Measurements from ENCODE around the gene BRI3. TPM values are rescaled to one million over a fixed set of nuclear protein-coding genes. Genes with fewer than 3 reads are reported as not detected.
A peak's percentile ranks its signal among the peaks of the same experiment; 100 is the strongest.

Gene BRI3
- total and polyA plus RNA-seq, 9 of the 15 experiments (the other 6 are each of a cell fraction or from before 2014, with no cell fraction given): 4.3 to 57.4 (median 18.6) TPM

DNA sequence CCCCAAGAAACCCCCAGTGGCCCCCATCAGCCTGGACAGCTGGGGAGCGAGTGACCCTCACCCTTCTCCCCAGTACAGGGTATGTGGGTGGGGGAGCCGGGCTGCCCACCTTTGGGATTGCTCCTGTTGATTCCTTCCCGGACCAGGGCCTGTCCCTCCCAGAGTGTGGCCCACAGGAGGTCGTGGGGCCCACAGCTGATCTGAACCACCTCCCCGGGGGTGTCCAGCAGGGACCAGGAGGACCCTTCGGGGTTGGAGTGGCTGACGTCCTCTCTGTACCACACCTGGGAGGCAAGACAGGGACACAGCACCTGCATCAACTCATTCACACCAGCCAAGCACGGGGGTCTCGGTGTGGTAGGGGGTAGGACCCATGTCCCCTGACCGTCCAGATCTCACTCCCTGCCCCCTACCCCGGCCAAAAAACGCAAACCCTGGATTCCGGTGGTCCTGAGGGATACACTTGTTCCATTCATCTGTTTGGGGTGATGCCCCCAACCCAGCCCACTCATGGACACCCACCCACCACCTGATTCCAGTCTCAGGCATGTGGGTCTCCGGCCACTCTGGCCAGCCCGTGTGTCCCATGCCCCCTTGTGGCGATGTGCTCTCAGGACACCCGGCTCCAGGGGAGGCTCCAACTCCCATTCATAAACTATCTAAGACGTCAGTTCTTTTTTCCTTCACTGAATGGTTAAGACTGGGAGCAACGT, 40.4 kb upstream of the BRI3 start (continued):
- TF ChIP-seq THRB (CRISPR knock-in tag; conservative IDR thresholded peaks at IDR 0.05) (no peak), RBM17 (IDR thresholded peaks at IDR 0.05; ENCODE audit: borderline replicate concordance, low read depth, low read length) (no peak), ZNF561 (CRISPR knock-in tag; conservative IDR thresholded peaks at IDR 0.05) (no peak), RAD21 (CRISPR knock-in tag; conservative IDR thresholded peaks at IDR 0.05 in 1 of 2, IDR thresholded peaks at IDR 0.05 in 1 of 2) (peak; percentile 16 to 55; a peak in 2 of 4 replicates), GATAD2B (IDR thresholded peaks at IDR 0.05; ENCODE audit: borderline replicate concordance) (no peak), SIN3A (IDR thresholded peaks at IDR 0.05; ENCODE audit: borderline replicate concordance in 2 of 2, control insufficient read depth in 1 of 2, low read depth in 2 of 2, low read length in 2 of 2) (no peak), CBX8 (IDR thresholded peaks at IDR 0.05; ENCODE audit: borderline replicate concordance, extremely low read depth, low read depth, low read length, poor library complexity, severe bottlenecking) (no peak), PATZ1 (CRISPR knock-in tag; IDR thresholded peaks at IDR 0.05; ENCODE audit: borderline replicate concordance) (no peak), MBD2 (IDR thresholded peaks at IDR 0.05; ENCODE audit: borderline replicate concordance, low read depth) (no peak), HDAC1 (IDR thresholded peaks at IDR 0.05) (no peak), ZFPM2 (CRISPR knock-in tag; IDR thresholded peaks at IDR 0.05) (no peak), ZBTB7A (IDR thresholded peaks at IDR 0.05; ENCODE audit: borderline replicate concordance, control insufficient read depth, low read depth, low read length) (peak; percentile 58; the same call in 1 of the 2 replicates)
- TF ChIP-seq, protein P1, sequence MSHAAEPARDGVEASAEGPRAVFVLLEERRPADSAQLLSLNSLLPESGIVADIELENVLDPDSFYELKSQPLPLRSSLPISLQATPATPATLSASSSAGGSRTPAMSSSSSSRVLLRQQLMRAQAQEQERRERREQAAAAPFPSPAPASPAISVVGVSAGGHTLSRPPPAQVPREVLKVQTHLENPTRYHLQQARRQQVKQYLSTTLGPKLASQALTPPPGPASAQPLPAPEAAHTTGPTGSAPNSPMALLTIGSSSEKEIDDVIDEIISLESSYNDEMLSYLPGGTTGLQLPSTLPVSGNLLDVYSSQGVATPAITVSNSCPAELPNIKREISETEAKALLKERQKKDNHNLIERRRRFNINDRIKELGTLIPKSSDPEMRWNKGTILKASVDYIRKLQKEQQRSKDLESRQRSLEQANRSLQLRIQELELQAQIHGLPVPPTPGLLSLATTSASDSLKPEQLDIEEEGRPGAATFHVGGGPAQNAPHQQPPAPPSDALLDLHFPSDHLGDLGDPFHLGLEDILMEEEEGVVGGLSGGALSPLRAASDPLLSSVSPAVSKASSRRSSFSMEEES (CRISPR knock-in tag; IDR thresholded peaks at IDR 0.05): no peak
- TF ChIP-seq, protein P2, sequence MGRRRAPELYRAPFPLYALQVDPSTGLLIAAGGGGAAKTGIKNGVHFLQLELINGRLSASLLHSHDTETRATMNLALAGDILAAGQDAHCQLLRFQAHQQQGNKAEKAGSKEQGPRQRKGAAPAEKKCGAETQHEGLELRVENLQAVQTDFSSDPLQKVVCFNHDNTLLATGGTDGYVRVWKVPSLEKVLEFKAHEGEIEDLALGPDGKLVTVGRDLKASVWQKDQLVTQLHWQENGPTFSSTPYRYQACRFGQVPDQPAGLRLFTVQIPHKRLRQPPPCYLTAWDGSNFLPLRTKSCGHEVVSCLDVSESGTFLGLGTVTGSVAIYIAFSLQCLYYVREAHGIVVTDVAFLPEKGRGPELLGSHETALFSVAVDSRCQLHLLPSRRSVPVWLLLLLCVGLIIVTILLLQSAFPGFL (CRISPR knock-in tag; IDR thresholded peaks at IDR 0.05): no peak
- TF ChIP-seq, protein P3, sequence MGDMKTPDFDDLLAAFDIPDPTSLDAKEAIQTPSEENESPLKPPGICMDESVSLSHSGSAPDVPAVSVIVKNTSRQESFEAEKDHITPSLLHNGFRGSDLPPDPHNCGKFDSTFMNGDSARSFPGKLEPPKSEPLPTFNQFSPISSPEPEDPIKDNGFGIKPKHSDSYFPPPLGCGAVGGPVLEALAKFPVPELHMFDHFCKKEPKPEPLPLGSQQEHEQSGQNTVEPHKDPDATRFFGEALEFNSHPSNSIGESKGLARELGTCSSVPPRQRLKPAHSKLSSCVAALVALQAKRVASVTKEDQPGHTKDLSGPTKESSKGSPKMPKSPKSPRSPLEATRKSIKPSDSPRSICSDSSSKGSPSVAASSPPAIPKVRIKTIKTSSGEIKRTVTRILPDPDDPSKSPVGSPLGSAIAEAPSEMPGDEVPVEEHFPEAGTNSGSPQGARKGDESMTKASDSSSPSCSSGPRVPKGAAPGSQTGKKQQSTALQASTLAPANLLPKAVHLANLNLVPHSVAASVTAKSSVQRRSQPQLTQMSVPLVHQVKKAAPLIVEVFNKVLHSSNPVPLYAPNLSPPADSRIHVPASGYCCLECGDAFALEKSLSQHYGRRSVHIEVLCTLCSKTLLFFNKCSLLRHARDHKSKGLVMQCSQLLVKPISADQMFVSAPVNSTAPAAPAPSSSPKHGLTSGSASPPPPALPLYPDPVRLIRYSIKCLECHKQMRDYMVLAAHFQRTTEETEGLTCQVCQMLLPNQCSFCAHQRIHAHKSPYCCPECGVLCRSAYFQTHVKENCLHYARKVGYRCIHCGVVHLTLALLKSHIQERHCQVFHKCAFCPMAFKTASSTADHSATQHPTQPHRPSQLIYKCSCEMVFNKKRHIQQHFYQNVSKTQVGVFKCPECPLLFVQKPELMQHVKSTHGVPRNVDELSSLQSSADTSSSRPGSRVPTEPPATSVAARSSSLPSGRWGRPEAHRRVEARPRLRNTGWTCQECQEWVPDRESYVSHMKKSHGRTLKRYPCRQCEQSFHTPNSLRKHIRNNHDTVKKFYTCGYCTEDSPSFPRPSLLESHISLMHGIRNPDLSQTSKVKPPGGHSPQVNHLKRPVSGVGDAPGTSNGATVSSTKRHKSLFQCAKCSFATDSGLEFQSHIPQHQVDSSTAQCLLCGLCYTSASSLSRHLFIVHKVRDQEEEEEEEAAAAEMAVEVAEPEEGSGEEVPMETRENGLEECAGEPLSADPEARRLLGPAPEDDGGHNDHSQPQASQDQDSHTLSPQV (IDR thresholded peaks at IDR 0.05): no peak
